Astrocyte (in vitro differentiated cells and primary cell): ENCODE measurements around the gene SLC29A2. TPM values are rescaled to one million over a fixed set of nuclear protein-coding genes. Genes with fewer than 3 reads are reported as not detected.
"Not testable (repeated sequence)": the region's sequence is repeated elsewhere in the genome, so short reads cannot be mapped to it uniquely, and the experiment has no call there.

Experiments
- DNase-seq: peaks from one replicate; pipeline ENCODE4 v3.0.0-alpha.2; 2010; ENCODE audit warnings: low read depth
- FAIRE-seq: peaks from 2 replicates; lab custom pipeline; 2011; peaks lifted over from hg19 to GRCh38; lab: Jason Lieb, UNC
- H2AFZ ChIP-seq: 2 replicates; pipeline ENCODE4 v1.6.0; 2012; ENCODE audit warnings: low read depth, low read length, inconsistent platforms
- H3K27ac ChIP-seq: 2 replicates; pipeline ENCODE4 v1.5.1; 2011; ENCODE audit warnings: low read depth, low read length, inconsistent platforms
- H3K27me3 ChIP-seq: 2 replicates; pipeline ENCODE4 v1.6.0; 2011; ENCODE audit warnings: low read length, inconsistent platforms; ENCODE audit not compliant: insufficient read depth
- H3K36me3 ChIP-seq: 2 replicates; pipeline ENCODE4 v1.5.1; 2011; ENCODE audit warnings: low read length, inconsistent platforms; ENCODE audit not compliant: insufficient read depth
- H3K4me1 ChIP-seq: 2 replicates; pipeline ENCODE4 v1.5.1; 2011; ENCODE audit warnings: low read length, inconsistent platforms; ENCODE audit not compliant: insufficient read depth
- H3K4me2 ChIP-seq: 2 replicates; pipeline ENCODE4 v1.6.0; 2012; ENCODE audit warnings: low read length, inconsistent platforms
- H3K4me3 ChIP-seq: 2 replicates; pipeline ENCODE4 v1.5.1; 2011; ENCODE audit warnings: low read depth, mild to moderate bottlenecking, low read length, inconsistent platforms; ENCODE audit not compliant: insufficient read depth
- H3K79me2 ChIP-seq: 2 replicates; pipeline ENCODE4 v1.6.0; 2012; ENCODE audit warnings: mild to moderate bottlenecking, low read length, inconsistent platforms; ENCODE audit not compliant: insufficient read depth
- H3K9ac ChIP-seq: 2 replicates; pipeline ENCODE4 v1.6.0; 2012; ENCODE audit warnings: mild to moderate bottlenecking, low read length, inconsistent platforms
- H3K9me3 ChIP-seq: 2 replicates; pipeline ENCODE4 v1.5.1; 2012; ENCODE audit warnings: low read depth, mild to moderate bottlenecking, low read length, inconsistent platforms; ENCODE audit not compliant: insufficient read depth
- H4K20me1 ChIP-seq: 2 replicates; pipeline ENCODE4 v1.6.0; 2012; ENCODE audit warnings: low read length, inconsistent platforms; ENCODE audit not compliant: insufficient read depth
- H3K27ac Mint-ChIP-seq: one replicate; pipeline ENCODE4 v1.8.0; 2021; ENCODE audit warnings: mild to moderate bottlenecking, mixed read lengths; ENCODE audit not compliant: unreplicated experiment
- H3K27me3 Mint-ChIP-seq: one replicate; pipeline ENCODE4 v1.8.0; 2021; ENCODE audit warnings: low read depth, mixed read lengths; ENCODE audit not compliant: unreplicated experiment
- H3K36me3 Mint-ChIP-seq: one replicate; pipeline ENCODE4 v1.8.0; 2021; ENCODE audit warnings: low read depth, mixed read lengths; ENCODE audit not compliant: unreplicated experiment
- H3K4me1 Mint-ChIP-seq: one replicate; pipeline ENCODE4 v1.8.0; 2021; ENCODE audit warnings: low read depth, mixed read lengths; ENCODE audit not compliant: unreplicated experiment
- H3K4me3 Mint-ChIP-seq: one replicate; pipeline ENCODE4 v1.8.0; 2021; ENCODE audit warnings: mild to moderate bottlenecking, moderate library complexity, mixed read lengths; ENCODE audit not compliant: unreplicated experiment
- H3K9me3 Mint-ChIP-seq: one replicate; pipeline ENCODE4 v1.8.0; 2021; ENCODE audit warnings: mild to moderate bottlenecking, mixed read lengths; ENCODE audit not compliant: unreplicated experiment
- CTCF ChIP-seq: IDR thresholded peaks from 2 replicates; pipeline ENCODE4 v1.5.1; 2011; ENCODE audit warnings: low read depth, mild to moderate bottlenecking, inconsistent platforms, low read length, moderate library complexity; ENCODE audit not compliant: insufficient read depth
- EZH2 ChIP-seq: IDR thresholded peaks from 2 replicates; pipeline ENCODE4 v1.6.1; 2012; ENCODE audit warnings: mild to moderate bottlenecking, low read length, inconsistent platforms; ENCODE audit not compliant: insufficient read depth
- total RNA-seq: library from RNA; stranded (reverse); gene quantifications from 2 replicates; pipeline ENCODE4 v1.2.1, GENCODE V29; 2021

The SLC29A2 gene
- total RNA-seq, 1 donor from 2014 or later: 6.6 TPM

GRCh38 chr11:66373690-66374287 is 2.2 kb upstream of the SLC29A2 start:
- not testable (repeated sequence) for FAIRE-seq

GRCh38 chr11:66373265-66373664 is 1.7 kb upstream of the SLC29A2 start:
- Mint-ChIP-seq H3K27me3 (no peaks in the 10 kb centered on the region), H3K36me3 (no peaks in the 10 kb centered on the region), H3K4me3 (no peak overlapping the region), H3K4me1 (peaks cover 10% of the 10 kb centered on the region), H3K27ac (no peak overlapping the region), H3K9me3 (no peaks in the 10 kb centered on the region)
- Histone ChIP-seq H3K36me3 (no peaks in the 10 kb centered on the region), H3K9ac (no peak overlapping the region), H3K4me2 (no peak overlapping the region), H4K20me1 (no peaks in the 10 kb centered on the region), H3K9me3 (no peaks in the 10 kb centered on the region), H2AFZ (no peak overlapping the region), H3K27me3 (peaks cover 16% of the 10 kb centered on the region), H3K4me3 (no peak overlapping the region), H3K79me2 (no peaks in the 10 kb centered on the region), H3K4me1 (peaks cover 12% of the 10 kb centered on the region), H3K27ac (no peak overlapping the region)
- no peak for DNase-seq
- TF ChIP-seq CTCF (no peak), EZH2 (no peak)
- no peak for FAIRE-seq

More at GRCh38 chr11:66373690-66374287, 2.2 kb upstream of the SLC29A2 start:
- H3K27ac Mint-ChIP-seq, H2AFZ ChIP-seq, H3K79me2 ChIP-seq, H3K4me3 Mint-ChIP-seq, H3K36me3 ChIP-seq, H3K27ac ChIP-seq, H3K4me1 Mint-ChIP-seq, DNase-seq, H3K9me3 Mint-ChIP-seq, H3K9ac ChIP-seq, H3K9me3 ChIP-seq, H3K36me3 Mint-ChIP-seq, H3K27me3 Mint-ChIP-seq, H4K20me1 ChIP-seq, H3K4me3 ChIP-seq, H3K4me2 ChIP-seq: not testable (repeated sequence)
- Histone ChIP-seq H3K4me1 (peaks cover 12% of the 10 kb centered on the region), H3K27me3 (peaks cover 16% of the 10 kb centered on the region)

GRCh38 chr11:66369073-66369894 is 2.3 kb downstream of the SLC29A2 start:
- H3K4me3 Mint-ChIP-seq: peak overlapping the region; percentile 88
- H3K4me3 ChIP-seq: no peak overlapping the region
- no peak overlapping the region for H2AFZ ChIP-seq

More at GRCh38 chr11:66369073-66369894, 2.3 kb downstream of the SLC29A2 start:
- FAIRE-seq (no peak), DNase-seq (no peak)
- H4K20me1 ChIP-seq: no peaks in the 10 kb centered on the region
- H3K9me3 ChIP-seq: no peaks in the 10 kb centered on the region
- peaks cover 12% of the 10 kb centered on the region for H3K4me1 ChIP-seq
- no peaks in the 10 kb centered on the region for H3K36me3 ChIP-seq
- no peak overlapping the region for H3K9ac ChIP-seq
- TF ChIP-seq CTCF (no peak), EZH2 (no peak)
- Mint-ChIP-seq H3K27me3 (no peaks in the 10 kb centered on the region), H3K27ac (no peak overlapping the region), H3K9me3 (no peaks in the 10 kb centered on the region), H3K4me1 (peaks cover 10% of the 10 kb centered on the region), H3K36me3 (peaks cover 5% of the 10 kb centered on the region)
- no peak overlapping the region for H3K27ac ChIP-seq
- peak overlapping the region; percentile 50 for H3K4me2 ChIP-seq
- H3K79me2 ChIP-seq: no peaks in the 10 kb centered on the region
- H3K27me3 ChIP-seq: peaks cover 16% of the 10 kb centered on the region
